ENCODE data around the gene ARHGAP42. TPM values are rescaled to one million over a fixed set of nuclear protein-coding genes. Genes with fewer than 3 reads are reported as not detected.

ARHGAP42 gene
- total RNA-seq, 1 experiment from 2014 or later, result 39.1 TPM

DNA sequence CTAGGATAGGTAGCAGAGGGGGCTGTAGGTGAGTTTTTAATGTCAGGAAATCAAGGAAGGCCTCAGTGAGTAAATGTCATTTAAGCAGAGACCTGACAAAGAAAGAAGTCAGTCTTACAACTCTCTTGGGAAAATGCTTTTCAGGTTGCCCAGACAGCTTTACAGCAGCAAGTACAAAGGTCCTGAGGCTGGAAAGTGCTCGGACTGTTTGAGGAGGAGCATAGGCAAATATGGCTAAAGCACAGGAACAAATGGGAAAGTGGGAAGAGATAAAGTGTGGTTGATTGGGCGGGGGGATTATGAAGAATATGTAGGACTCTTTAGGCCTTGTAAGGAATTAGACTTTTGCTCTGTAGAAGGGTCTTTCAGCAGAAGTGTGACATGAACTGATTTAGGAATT lies 125.4 kb downstream of the ARHGAP42 start:
- Mint-ChIP-seq H3K27me3 (ENCODE audit: low read depth) (peaks cover 1% of the 10 kb centered on the region; the same call in 1 of the 2 replicates), H3K27ac (peak overlapping the region in 2 of 3 experiments; percentile 11 to 61; a peak in 6 of 7 replicates), H3K4me1 (peaks cover 22 to 32% of the 10 kb centered on the region in 2 experiments), H3K4me3 (no peak overlapping the region), H3K9me3 (no peaks in the 10 kb centered on the region; a peak in 2 of 5 replicates), H3K36me3 (ENCODE audit: insufficient read depth in 1 of 3, low read depth in 3 of 3) (peaks cover 3 to 5% (median 4%) of the 10 kb centered on the region in 3 experiments; a peak in 6 of 7 replicates)
- no peak overlapping the region for H2BK120ac ChIP-seq (ENCODE audit: low read depth, low read length, poor library complexity, severe bottlenecking)
- H3K4me2 ChIP-seq (ENCODE audit: insufficient read depth, insufficient read length, low read length), result no peak overlapping the region
- no peak overlapping the region for H2BK12ac ChIP-seq (ENCODE audit: insufficient read length, low read depth, low read length)
- H3K79me1 ChIP-seq (ENCODE audit: insufficient read depth, low read depth, low read length, poor library complexity, severe bottlenecking), result no peaks in the 10 kb centered on the region
- no peak overlapping the region for H2BK20ac ChIP-seq (ENCODE audit: low read depth, low read length, poor library complexity, severe bottlenecking)
- no peaks in the 10 kb centered on the region for H3K23me2 ChIP-seq (ENCODE audit: insufficient read length, low read depth, low read length, poor library complexity, severe bottlenecking)
- TF ChIP-seq, protein P1, sequence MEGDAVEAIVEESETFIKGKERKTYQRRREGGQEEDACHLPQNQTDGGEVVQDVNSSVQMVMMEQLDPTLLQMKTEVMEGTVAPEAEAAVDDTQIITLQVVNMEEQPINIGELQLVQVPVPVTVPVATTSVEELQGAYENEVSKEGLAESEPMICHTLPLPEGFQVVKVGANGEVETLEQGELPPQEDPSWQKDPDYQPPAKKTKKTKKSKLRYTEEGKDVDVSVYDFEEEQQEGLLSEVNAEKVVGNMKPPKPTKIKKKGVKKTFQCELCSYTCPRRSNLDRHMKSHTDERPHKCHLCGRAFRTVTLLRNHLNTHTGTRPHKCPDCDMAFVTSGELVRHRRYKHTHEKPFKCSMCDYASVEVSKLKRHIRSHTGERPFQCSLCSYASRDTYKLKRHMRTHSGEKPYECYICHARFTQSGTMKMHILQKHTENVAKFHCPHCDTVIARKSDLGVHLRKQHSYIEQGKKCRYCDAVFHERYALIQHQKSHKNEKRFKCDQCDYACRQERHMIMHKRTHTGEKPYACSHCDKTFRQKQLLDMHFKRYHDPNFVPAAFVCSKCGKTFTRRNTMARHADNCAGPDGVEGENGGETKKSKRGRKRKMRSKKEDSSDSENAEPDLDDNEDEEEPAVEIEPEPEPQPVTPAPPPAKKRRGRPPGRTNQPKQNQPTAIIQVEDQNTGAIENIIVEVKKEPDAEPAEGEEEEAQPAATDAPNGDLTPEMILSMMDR (conservative IDR thresholded peaks at IDR 0.05), result no peak
- no peak overlapping the region for H4K5ac ChIP-seq (ENCODE audit: insufficient read length, low read depth, low read length)
- peaks cover 1% of the 10 kb centered on the region; the same call in 1 of the 2 replicates for H3K79me2 ChIP-seq (ENCODE audit: insufficient read depth, low read length)
- H4K8ac ChIP-seq (replicated peaks; ENCODE audit: insufficient read length, low read depth, low read length), result no peak overlapping the region
- no peaks in the 10 kb centered on the region for H3K9me3 ChIP-seq (ENCODE audit: control insufficient read depth, low read depth, low read length)
- H3K14ac ChIP-seq (ENCODE audit: insufficient read depth, low read length), result no peak overlapping the region
- H2AK5ac ChIP-seq (ENCODE audit: insufficient read length, low read length), result no peak overlapping the region
- peaks cover 3% of the 10 kb centered on the region; the same call in 1 of the 2 replicates for H3K4me1 ChIP-seq (ENCODE audit: insufficient read depth, low read length)
- no peaks in the 10 kb centered on the region for H4K20me1 ChIP-seq (ENCODE audit: control insufficient read depth, insufficient read depth, insufficient read length)
- no peak overlapping the region for H3K9ac ChIP-seq (ENCODE audit: extremely low read depth, insufficient read length, low read length)
- H3K4ac ChIP-seq (ENCODE audit: low read depth, low read length), result no peak overlapping the region
- H2BK5ac ChIP-seq (ENCODE audit: insufficient read length, low read length), result no peak overlapping the region
- DNase-seq, result no peak
- WGBS (ENCODE audit: extremely low coverage, insufficient read length, low lambda C conversion rate), result 100% methylated on average over 1 of the region's 2 CpGs
- H3K18ac ChIP-seq (ENCODE audit: insufficient read length, low read depth, low read length), result no peak overlapping the region
- H3T11ph ChIP-seq (ENCODE audit: low read length), result no peak overlapping the region
- no peak overlapping the region for H2AFZ ChIP-seq (ENCODE audit: low read length)
- H4K91ac ChIP-seq (ENCODE audit: insufficient read length, low read depth, low read length), result no peak overlapping the region
- H3K27ac ChIP-seq (ENCODE audit: insufficient read length, low read depth, low read length), result no peak overlapping the region
- no peak overlapping the region for H2BK15ac ChIP-seq (ENCODE audit: low read depth, low read length)
- H3K56ac ChIP-seq (ENCODE audit: insufficient read length, low read depth, low read length), result no peak overlapping the region
- H3K27me3 ChIP-seq (ENCODE audit: insufficient read depth, low read length), result no peaks in the 10 kb centered on the region
- H3K23ac ChIP-seq (ENCODE audit: insufficient read length, low read depth, low read length), result no peak overlapping the region

Measured in H9 (cell line).